A204.1 (cell line): ENCODE data around the gene AP4E1.
A peak's percentile ranks its signal among the peaks of the same experiment; 100 is the strongest.
"Not testable (repeated sequence)": the region's sequence is repeated elsewhere in the genome, so short reads cannot be mapped to it uniquely, and the experiment has no call there.

ENCODE experiments used
- FAIRE-seq: peaks from 2 replicates; lab custom pipeline; 2012; peaks lifted over from hg19 to GRCh38; lab: Jason Lieb, UNC

Gene AP4E1

DNA sequence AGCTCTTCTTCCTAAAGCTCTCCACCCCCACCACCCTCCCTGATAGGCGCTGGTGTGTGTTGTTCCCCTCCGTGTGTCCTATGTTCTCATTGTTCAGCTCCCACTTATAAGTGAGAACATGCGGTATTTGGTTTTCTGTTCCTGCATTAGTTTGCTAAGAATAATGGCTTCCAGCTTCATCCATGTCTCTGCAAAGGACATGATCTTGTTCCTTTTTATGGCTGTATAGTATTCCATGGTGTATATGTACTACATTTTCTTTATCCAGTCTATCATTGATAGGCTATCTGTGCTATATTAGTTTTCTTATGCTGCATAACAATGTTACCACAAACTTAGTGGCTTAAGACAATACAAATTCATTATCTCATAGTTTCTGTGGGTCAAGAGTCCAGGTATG lies 42.3 kb downstream of the AP4E1 start:
- FAIRE-seq, result not testable (repeated sequence)

DNA sequence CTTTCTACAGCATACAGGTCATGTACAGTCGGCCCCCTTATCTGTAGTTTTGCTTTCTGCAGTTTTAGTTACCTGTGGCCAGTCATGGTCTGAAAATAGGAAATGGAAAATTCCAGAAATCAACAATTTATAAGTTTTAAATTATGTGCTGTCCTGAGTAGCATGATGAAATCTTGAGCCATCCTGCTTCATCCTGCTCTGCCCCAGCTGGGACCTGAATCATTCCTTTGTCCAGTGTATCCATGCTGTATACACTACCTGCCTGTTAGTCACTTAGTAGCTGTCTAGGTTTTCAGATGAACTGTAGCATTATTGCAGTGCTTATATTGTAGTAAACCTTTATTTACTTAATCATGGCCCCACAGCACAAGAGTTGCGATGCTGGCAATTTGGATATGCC lies 44.8 kb downstream of the AP4E1 start:
- FAIRE-seq, result no peak

DNA sequence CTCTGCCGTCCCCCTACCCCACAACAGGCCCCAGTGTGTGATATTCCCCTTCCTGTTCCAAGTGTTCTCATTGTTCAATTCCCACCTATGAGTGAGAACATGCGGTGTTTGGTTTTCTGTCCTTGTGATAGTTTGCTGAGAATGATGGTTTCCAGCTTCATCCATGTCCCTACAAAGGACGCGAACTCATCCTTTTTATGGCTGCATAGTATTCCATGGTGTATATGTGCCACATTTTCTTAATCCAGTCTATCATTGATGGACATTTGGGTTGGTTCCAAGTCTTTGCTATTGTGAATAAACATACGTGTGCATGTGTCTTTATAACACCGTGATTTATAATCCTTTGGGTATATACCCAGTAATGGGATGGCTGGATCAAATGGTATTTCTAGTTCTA lies 46.4 kb downstream of the AP4E1 start:
- FAIRE-seq, result not testable (repeated sequence)

DNA sequence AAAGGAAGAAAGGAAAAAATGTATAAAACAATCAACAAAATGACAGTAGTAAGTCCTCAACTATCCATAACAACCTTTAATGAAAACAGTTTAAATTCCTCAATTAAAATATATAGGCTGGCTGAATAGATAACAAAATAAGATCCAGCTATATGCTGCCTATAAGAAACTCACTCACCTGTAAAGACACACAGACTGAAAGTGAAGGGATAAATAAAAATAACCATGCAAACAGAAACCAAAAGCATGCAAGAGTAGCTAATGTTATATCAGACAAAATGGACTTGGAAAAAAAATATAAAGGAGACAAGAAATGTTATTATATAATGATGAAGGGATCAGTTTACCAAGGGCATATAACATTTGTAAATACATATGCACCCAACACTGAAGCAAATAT lies 51.2 kb downstream of the AP4E1 start:
- no peak for FAIRE-seq

DNA sequence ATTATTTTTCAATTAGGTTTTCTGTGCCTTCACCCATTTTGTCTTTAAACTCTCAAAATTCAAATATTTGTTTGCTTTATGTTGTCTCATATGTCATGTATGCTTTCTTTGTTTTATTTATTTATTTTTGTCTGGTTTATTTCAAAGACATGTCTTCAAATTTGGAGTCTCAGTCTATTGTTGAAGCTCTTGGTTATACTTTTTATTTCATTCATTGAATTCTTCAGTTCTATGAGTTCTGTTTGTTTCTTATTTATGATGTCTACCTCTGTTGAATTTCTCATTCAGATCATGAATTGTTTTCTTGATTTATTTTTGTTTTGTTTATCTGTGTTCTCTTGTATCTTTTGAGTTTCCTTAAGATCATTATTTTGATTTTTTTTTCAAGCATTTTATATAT lies 55.6 kb downstream of the AP4E1 start:
- FAIRE-seq, result peak; percentile 46

DNA sequence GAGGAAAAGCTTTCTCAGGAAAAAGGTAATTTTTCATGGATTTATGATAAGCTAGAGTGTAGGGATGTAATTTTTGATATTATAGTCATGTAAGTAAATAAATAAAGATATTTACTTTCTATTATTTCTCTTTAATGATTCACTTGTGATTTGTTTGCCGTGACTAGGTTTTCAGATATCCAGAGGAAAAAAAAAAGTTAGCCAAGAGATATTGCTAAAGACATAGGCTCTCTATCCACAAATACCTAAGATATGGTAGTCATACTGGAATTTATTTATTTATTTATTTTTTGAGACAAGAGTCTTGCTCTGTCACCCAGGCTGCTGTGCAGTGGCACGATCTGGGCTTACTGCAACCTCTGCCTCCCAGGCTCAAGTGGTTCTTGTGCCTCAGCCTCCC lies 59.9 kb downstream of the AP4E1 start:
- no peak for FAIRE-seq

- FAIRE-seq, result no peak
These were observed 62.0 kb downstream of the AP4E1 start for GRCh38 chr15:50970524-50970923.

DNA sequence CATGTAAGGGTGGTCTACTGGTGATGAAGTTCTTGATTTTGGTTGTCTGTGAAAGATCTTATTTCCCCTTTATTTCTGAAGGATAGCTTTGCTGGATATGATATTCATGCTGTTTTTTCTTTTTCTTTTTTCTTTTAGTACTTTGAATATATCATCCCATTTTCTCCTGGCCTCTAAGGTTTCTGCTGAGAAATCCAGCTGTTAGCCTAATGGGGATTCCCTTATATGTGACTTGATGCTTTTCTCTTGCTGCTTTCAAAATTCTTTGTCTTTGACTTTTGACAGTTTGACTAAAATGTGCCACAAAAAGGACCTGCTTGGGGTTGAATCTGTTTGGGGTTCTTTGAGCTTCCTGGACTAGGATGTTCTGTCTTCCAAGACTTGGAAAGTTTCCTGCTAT lies 62.6 kb downstream of the AP4E1 start:
- no peak for FAIRE-seq

DNA sequence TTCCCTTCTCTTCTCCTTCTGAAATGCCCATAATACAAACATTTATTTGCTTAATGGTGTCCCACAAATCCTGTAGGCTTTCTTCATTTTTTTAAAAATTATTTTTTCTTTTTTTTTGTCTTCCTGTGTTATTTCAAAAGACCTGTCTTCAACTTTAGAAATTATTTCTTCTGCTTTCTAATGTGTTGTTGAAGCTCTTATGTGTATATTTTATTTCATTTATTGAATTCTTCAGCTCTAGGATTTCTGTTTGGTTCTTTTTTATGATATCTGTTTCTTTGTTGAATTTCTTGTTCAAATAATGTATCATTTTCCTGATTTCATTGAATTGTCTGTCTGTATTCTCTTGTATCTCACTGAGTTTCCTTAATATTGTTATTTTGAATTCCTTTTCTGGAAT lies 63.1 kb downstream of the AP4E1 start:
- peak; percentile 25 for FAIRE-seq

DNA sequence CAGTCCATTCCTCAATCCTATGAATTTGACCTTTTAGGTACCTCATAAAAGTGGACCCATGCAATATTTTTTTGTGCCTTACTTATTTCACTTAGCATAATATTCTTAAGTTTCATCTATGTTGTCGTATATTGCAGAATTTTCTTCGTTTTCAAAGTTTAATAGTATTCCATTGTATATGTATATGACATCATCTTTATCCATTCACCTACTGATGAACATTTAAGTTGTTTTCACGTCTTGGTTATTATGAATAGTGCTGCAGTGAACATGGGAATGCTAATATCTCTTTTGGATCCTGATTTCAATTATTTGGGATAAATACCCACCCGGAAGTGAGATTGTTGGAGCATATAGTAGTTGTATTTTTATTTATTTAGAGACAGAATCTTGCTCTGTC lies 65.1 kb downstream of the AP4E1 start:
- FAIRE-seq, result no peak

GRCh38 chr15:50977162-50977561 lies 68.7 kb downstream of the AP4E1 start:
- no peak for FAIRE-seq

- no peak for FAIRE-seq
These were observed 70.1 kb downstream of the AP4E1 start for GRCh38 chr15:50978580-50978979.

DNA sequence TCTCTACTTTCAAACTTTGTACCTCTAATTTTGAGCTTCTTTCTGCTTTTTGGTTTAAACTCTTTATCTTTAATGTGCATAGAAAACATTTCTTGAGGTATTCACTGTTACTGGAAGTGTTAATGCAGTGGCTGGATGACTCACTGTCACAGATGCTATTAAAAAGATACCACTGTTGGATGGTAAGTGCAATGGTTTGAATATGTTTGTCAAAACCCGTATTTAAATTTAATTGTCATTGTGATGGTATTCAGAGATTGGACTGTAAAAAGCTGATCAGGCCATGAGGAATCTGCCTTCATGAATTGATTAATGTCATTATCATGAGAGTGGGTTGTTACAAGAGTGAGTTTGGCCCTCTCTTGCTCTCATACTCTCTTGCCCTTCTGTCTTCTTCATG lies 70.6 kb downstream of the AP4E1 start:
- no peak for FAIRE-seq

DNA sequence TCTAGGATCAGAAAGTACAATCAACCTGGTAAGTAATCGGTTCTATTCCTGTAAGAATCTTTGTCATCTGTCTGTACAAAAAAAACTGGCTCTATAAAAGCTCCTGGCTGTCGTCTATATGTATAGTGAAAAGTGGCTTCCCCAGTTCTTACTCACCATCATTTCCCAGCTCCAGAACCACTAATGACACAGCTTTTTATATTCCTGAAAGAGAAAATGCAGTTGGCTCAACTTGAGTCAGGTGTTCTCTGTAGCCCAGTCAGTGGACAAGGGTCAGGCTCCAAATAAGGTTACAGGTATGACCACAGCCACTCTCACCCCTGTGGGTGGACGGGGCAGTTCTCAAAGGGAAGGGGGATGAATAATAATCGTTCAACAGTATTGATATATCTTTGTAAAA lies 85.1 kb downstream of the AP4E1 start:
- FAIRE-seq, result no peak

DNA sequence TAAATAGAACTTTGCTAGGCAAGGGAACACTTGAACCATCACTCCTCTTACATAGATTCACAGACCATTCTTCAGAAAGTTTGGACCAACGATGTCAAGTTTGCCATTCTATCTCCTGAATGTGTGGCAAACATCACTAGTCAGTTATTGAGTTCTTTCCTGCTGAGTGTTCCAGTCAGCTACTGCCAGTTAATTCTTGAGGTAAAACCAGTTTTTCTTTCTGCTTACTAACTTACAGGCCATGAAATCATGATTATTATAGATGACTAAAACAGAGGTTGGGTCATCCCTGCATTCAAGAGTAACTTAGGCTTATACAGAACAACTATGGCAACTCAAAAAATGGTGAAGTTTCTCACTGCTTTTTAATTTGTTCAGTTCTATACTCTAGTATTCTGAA lies 88.2 kb downstream of the AP4E1 start:
- no peak for FAIRE-seq

DNA sequence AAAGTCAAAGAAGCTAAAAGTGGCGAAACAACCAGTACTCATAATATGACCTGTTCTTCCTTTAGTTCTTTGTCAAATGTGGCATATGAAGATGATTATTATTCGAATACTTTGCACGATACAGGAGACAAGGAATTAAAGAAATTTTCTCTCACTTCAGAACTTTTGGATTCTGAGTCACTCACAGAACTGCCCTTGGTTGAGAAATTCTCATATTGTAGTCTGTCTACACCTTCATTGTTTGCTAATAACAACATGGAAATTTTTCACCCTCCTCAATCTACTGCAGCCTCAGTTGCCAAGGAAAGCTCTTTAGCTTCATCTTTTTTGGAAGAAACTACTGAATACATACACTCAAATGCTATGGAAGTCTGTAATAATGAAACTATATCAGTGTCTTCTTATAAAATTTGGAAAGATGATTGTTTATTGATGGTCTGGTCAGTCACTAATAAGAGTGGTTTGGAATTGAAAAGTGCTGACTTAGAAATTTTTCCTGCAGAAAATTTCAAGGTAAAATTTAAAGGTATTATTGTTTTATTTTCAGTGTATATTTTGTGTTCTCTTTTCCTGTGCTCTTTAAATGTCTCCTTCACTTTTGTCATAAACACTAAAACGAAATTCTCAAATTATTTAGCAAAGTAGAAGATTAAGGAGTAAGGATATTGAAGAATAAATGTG lies 89.0 kb downstream of the AP4E1 start:
- FAIRE-seq, result no peak

- no peak for FAIRE-seq
These were observed 95.6 kb downstream of the AP4E1 start for GRCh38 chr15:51004103-51004551.

GRCh38 chr15:51006336-51006985 lies 98.0 kb downstream of the AP4E1 start:
- FAIRE-seq, result no peak

DNA sequence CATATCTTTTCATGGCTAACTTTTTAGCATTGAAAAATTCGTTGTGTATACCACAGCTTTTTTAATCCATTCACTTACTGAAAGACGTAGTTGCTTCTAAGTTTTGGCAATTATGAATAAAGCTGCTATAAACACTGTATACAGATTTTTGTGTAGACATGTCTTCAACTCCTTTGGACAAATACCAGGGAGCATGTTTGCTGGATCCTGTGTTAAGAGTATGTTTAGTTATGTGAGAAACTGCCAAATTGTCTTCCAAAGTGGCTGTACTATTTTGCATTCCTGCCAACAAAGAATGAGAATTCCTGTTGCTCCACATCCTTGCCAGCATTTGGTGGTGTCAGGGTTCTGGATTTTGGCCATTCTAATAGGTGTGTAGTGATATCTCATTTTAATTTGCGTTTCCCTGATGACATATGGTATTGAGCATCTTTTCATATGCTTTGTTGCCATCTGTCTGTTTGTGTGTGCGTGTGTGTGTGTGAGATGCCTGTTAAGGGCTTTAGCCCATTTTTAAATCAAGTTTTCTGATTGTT lies 98.7 kb downstream of the AP4E1 start:
- no peak for FAIRE-seq

DNA sequence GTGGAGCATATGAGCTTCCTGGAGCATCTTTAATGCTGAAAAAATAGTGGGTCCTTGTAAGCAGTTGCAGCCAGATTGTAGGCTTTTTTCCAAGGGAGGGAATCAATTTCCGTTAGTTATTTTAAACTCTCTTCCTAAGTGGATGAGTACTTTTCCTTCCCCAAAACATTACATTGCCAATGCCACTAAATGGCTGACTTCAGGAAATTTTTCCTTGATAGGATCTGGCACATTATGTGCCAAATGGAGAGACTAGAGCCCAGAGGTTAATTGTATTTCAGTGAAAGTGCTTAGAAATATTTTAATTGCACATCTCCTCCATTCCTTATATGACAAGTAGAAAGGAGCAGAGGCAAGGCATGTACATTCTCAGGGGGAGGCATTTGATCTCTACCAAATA lies 102.7 kb downstream of the AP4E1 start:
- no peak for FAIRE-seq

DNA sequence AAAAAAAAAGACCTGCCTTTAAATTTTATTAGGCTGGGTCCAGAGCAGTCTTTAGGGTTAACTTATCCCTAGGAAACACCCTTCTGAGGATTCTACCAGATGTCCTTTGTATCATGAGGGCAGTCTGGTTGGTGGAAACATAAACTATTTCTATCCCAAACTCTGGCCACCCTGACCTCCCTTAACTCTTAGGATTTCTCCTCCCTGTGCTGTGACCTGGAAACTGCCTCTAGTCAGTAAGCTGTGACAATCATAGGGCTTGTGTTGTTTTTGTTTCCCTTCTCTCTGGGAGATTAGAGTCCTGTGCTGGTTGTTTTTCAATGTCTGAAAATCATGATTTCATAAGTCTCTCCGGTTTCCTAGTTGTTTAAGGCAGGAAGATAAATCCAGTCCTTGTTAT lies 108.1 kb downstream of the AP4E1 start:
- FAIRE-seq, result no peak

DNA sequence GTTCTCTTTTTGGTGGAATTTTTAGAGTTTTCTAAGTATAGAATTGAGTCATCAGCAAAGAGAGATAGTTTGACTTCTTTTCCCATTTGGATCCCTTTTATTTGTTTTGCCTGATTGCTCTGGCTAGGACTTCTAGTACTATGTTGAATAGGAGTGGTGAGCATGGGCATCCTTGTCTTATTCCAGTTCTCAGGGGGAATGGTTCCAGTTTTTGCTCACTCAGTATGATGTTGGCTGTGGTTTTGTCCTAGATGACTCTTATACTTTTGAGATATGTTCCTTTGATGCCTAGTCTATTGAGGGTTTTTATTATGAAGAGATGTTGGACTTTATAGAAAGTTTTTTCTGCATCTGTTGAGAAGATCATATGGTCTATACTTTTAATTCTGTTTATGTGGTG lies 113.7 kb downstream of the AP4E1 start:
- FAIRE-seq, result no peak

DNA sequence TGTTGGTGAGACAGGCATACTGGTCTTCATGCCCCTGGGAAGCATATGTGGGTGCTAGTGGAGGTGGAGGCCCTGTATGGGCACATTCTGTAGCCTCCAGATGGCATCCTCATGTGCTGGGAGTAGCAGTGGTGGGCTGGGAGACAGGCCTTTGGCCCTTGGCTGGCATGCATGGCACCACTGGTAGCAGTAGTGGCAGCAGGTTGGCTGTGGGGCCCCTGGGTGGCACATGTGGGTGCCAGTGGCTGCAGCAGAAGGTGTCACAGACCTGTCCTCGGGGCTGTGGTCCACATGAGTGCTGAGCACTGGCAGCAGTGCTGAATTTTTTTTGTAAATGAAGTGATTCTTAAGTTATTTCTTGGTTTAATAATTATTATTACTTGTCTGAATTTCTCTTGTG lies 115.0 kb downstream of the AP4E1 start:
- no peak for FAIRE-seq
